MM.1S (cell line): ENCODE data around the gene CA10.

Experiments
- EZH2 ChIP-seq: fragments of 300-600 bp; sonication (generic); optimal IDR thresholded peaks from 2 replicates; pipeline ENCODE3; 2017; ENCODE audit warnings: low read depth, mild to moderate bottlenecking, antibody characterized with exemption, low read length, mixed read lengths
- TF ChIP-seq, protein P1 (sequence below): fragments of 300-600 bp; sonication (generic); IDR thresholded peaks from 2 replicates; pipeline ENCODE4 v1.5.1; 2016; ENCODE audit warnings: antibody characterized with exemption, low read length, mixed read lengths

DNA sequence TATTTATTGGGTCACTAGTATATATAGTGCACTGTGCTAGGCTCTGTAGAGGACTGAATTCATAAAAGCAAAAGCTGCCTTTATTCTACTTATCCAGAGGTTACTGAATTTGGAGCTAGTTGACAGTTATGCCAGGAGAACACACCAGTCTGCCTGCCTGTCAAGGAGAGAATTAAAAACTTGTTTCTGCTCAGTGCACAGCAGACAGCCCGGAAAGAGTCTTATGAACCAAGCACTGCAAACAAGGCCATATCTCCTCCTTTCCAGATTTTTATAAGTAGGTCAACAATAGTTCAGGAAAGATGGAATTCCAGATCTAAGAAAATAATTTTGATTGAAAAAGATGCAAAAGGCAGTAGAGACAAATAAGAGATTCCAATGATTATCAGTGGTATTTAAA lies 267.8 kb downstream of the CA10 start:
- TF ChIP-seq, protein P1, sequence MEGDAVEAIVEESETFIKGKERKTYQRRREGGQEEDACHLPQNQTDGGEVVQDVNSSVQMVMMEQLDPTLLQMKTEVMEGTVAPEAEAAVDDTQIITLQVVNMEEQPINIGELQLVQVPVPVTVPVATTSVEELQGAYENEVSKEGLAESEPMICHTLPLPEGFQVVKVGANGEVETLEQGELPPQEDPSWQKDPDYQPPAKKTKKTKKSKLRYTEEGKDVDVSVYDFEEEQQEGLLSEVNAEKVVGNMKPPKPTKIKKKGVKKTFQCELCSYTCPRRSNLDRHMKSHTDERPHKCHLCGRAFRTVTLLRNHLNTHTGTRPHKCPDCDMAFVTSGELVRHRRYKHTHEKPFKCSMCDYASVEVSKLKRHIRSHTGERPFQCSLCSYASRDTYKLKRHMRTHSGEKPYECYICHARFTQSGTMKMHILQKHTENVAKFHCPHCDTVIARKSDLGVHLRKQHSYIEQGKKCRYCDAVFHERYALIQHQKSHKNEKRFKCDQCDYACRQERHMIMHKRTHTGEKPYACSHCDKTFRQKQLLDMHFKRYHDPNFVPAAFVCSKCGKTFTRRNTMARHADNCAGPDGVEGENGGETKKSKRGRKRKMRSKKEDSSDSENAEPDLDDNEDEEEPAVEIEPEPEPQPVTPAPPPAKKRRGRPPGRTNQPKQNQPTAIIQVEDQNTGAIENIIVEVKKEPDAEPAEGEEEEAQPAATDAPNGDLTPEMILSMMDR = no peak
- TF ChIP-seq EZH2 = no peak
